HEK293 (cell line): ENCODE data around the gene KSR1.

ENCODE experiments used
- CTCF ChIP-seq: fragments of 450-650 bp; formaldehyde crosslinking; IDR thresholded peaks from 2 replicates; pipeline ENCODE4 v1.5.1; 2016; ENCODE audit warnings: missing biosample characterization, missing genetic modification characterization
- GLI4 ChIP-seq: fragments of 450-650 bp; formaldehyde crosslinking; IDR thresholded peaks from 2 replicates; pipeline ENCODE4 v1.5.1; 2016; ENCODE audit warnings: missing biosample characterization, missing genetic modification characterization
- REST ChIP-seq: fragments of 450-650 bp; formaldehyde crosslinking; IDR thresholded peaks from 2 replicates; pipeline ENCODE4 v1.5.1; 2016; ENCODE audit warnings: missing biosample characterization, missing genetic modification characterization
- ZEB2 ChIP-seq: fragments of 450-650 bp; formaldehyde crosslinking; IDR thresholded peaks from 2 replicates; pipeline ENCODE4 v1.5.1; 2016; ENCODE audit warnings: missing biosample characterization, missing genetic modification characterization
- ZNF121 ChIP-seq: fragments of 450-650 bp; formaldehyde crosslinking; IDR thresholded peaks from 2 replicates; pipeline ENCODE4 v1.5.1; 2016; ENCODE audit warnings: missing biosample characterization, missing genetic modification characterization
- ZNF138 ChIP-seq: fragments of 450-650 bp; formaldehyde crosslinking; IDR thresholded peaks from 2 replicates; pipeline ENCODE4 v1.5.1; 2016; ENCODE audit warnings: missing biosample characterization, missing genetic modification characterization, borderline replicate concordance
- ZNF391 ChIP-seq: fragments of 450-650 bp; formaldehyde crosslinking; IDR thresholded peaks from 2 replicates; pipeline ENCODE4 v1.5.1; 2016; ENCODE audit warnings: low read depth, missing biosample characterization, missing genetic modification characterization, borderline replicate concordance
- ZNF639 ChIP-seq: fragments of 450-650 bp; formaldehyde crosslinking; IDR thresholded peaks from 2 replicates; pipeline ENCODE4 v1.5.1; 2016; ENCODE audit warnings: missing biosample characterization, missing genetic modification characterization
- ZSCAN18 ChIP-seq: fragments of 450-650 bp; formaldehyde crosslinking; IDR thresholded peaks from 2 replicates; pipeline ENCODE4 v1.5.1; 2016; ENCODE audit warnings: missing biosample characterization, missing genetic modification characterization

GRCh38 chr17:27446569-27447301 lies 9.5 kb upstream of the KSR1 start:
- TF ChIP-seq ZNF121 (tag by site-specific recombination) (no peak), ZSCAN18 (no peak), ZNF639 (tag by site-specific recombination) (no peak), ZNF391 (tag by site-specific recombination) (no peak), CTCF (tag by site-specific recombination) (no peak), ZEB2 (tag by site-specific recombination) (peak; percentile 58), REST (tag by site-specific recombination) (no peak), ZNF138 (tag by site-specific recombination) (no peak), GLI4 (no peak)
